PC-9 (cell line): ENCODE results near the gene POLG.

ENCODE experiments used
- EZH2 ChIP-seq: fragments of 200-600 bp; sonication (generic); IDR thresholded peaks from 2 replicates; pipeline ENCODE4 v1.8.0; 2017; ENCODE audit warnings: antibody characterized with exemption, low read depth
- TF ChIP-seq, protein P1 (sequence below): fragments of 200-600 bp; sonication (generic); conservative IDR thresholded peaks from 2 replicates; pipeline ENCODE4 v1.6.1; 2017; ENCODE audit warnings: mixed run types, antibody characterized with exemption, mild to moderate bottlenecking, moderate library complexity

- TF ChIP-seq EZH2, result no peak
- TF ChIP-seq, protein P1, sequence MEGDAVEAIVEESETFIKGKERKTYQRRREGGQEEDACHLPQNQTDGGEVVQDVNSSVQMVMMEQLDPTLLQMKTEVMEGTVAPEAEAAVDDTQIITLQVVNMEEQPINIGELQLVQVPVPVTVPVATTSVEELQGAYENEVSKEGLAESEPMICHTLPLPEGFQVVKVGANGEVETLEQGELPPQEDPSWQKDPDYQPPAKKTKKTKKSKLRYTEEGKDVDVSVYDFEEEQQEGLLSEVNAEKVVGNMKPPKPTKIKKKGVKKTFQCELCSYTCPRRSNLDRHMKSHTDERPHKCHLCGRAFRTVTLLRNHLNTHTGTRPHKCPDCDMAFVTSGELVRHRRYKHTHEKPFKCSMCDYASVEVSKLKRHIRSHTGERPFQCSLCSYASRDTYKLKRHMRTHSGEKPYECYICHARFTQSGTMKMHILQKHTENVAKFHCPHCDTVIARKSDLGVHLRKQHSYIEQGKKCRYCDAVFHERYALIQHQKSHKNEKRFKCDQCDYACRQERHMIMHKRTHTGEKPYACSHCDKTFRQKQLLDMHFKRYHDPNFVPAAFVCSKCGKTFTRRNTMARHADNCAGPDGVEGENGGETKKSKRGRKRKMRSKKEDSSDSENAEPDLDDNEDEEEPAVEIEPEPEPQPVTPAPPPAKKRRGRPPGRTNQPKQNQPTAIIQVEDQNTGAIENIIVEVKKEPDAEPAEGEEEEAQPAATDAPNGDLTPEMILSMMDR, result no peak
Measured at GRCh38 chr15:89370120-89370977, 35.7 kb upstream of the POLG start.
